HG02571 (cell line): ENCODE data around the gene MOSPD3.
"Not testable (repeated sequence)": the region's sequence is repeated elsewhere in the genome, so short reads cannot be mapped to it uniquely, and the experiment has no call there.

Experiments
- ATAC-seq: cut with Tn5 transposase; IDR thresholded peaks from one replicate; pipeline ENCODE4 v1.9.1; 2021; ENCODE audit warnings: mild to moderate bottlenecking, moderate library complexity; ENCODE audit not compliant: unreplicated experiment

The MOSPD3 gene

DNA sequence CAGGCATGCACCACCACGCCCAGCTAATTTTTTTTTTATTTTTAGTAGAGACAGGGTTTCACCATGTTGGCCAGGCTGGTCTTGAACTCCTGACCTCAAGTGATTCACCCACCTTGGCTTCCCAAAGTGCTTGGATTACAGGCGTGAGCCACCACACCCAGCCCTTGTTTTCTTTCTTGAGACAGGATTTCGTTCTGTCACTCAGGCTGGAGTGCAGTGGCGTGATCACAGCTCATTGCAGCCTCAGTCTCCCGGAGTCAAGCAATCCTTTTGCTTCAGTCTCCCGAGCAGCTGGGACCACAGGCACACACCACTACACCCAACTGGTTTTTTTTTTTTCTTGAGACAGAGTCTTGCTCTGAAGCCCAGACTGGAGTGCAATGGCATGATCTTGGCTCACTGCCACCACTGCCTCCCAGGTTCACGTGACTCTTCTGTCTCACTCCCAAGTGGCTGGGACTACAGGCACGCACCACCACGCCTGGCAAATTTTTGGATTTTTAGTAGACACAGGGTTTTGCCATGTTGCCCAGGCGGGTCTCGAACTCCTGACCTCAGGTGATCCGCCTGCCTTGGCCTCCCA is 49.9 kb downstream of the MOSPD3 start:
- ATAC-seq = not testable (repeated sequence)
